Stimulated activated CD4-positive, alpha-beta T cell treated with anti-CD3 and anti-CD28 coated beads, Interleukin-15, amount 100 ng/mL, for 48 hours (primary cell): ENCODE results near the gene CCDC7.
"Not testable (repeated sequence)": the region's sequence is repeated elsewhere in the genome, so short reads cannot be mapped to it uniquely, and the experiment has no call there.

Experiments used
- DNase-seq, 2 donors: peaks; one replicate each; pipeline ENCODE4 v3.0.0-alpha.2; 2020; ENCODE audit warnings: low read depth in 2 of 2

The CCDC7 gene

GRCh38 chr10:32562695-32563094 is 116.8 kb downstream of the CCDC7 start:
- DNase-seq = not testable (repeated sequence)

GRCh38 chr10:32577448-32577847 is 131.5 kb downstream of the CCDC7 start:
- DNase-seq = no peak

- DNase-seq = no peak
Observed at GRCh38 chr10:32582946-32583345, 137.0 kb downstream of the CCDC7 start.

GRCh38 chr10:32598022-32598421 is 152.1 kb downstream of the CCDC7 start:
- not testable (repeated sequence) for DNase-seq

GRCh38 chr10:32600317-32600716 is 154.4 kb downstream of the CCDC7 start:
- no peak for DNase-seq

GRCh38 chr10:32601562-32601961 is 155.6 kb downstream of the CCDC7 start:
- not testable (repeated sequence) for DNase-seq

GRCh38 chr10:32605787-32606186 is 159.8 kb downstream of the CCDC7 start:
- DNase-seq = no peak

- DNase-seq = not testable (repeated sequence)
Observed at GRCh38 chr10:32610543-32610942, 164.6 kb downstream of the CCDC7 start.

GRCh38 chr10:32616438-32616837 is 170.5 kb downstream of the CCDC7 start:
- DNase-seq = no peak

- DNase-seq = no peak
Observed at GRCh38 chr10:32618482-32618881, 172.5 kb downstream of the CCDC7 start.

GRCh38 chr10:32621969-32622368 is 176.0 kb downstream of the CCDC7 start:
- no peak for DNase-seq

GRCh38 chr10:32622409-32622808 is 176.5 kb downstream of the CCDC7 start:
- DNase-seq = no peak

GRCh38 chr10:32627183-32627582 is 181.2 kb downstream of the CCDC7 start:
- no peak for DNase-seq

GRCh38 chr10:32629910-32630309 is 184.0 kb downstream of the CCDC7 start:
- DNase-seq = no peak

- DNase-seq = no peak
Observed at GRCh38 chr10:32646535-32646934, 200.6 kb downstream of the CCDC7 start.

GRCh38 chr10:32650246-32650655 is 204.3 kb downstream of the CCDC7 start:
- no peak for DNase-seq

GRCh38 chr10:32657430-32657829 is 211.5 kb downstream of the CCDC7 start:
- DNase-seq = not testable (repeated sequence)

GRCh38 chr10:32661346-32661745 is 215.4 kb downstream of the CCDC7 start:
- no peak for DNase-seq

GRCh38 chr10:32680803-32681557 is 235.0 kb downstream of the CCDC7 start:
- DNase-seq = no peak

- no peak for DNase-seq
Observed at GRCh38 chr10:32684291-32684690, 238.4 kb downstream of the CCDC7 start.

- DNase-seq = no peak
Observed at GRCh38 chr10:32687116-32687515, 241.2 kb downstream of the CCDC7 start.

GRCh38 chr10:32687546-32687945 is 241.6 kb downstream of the CCDC7 start:
- DNase-seq = no peak

- no peak for DNase-seq
Observed at GRCh38 chr10:32692174-32692573, 246.2 kb downstream of the CCDC7 start.

- no peak for DNase-seq
Observed at GRCh38 chr10:32693441-32693979, 247.6 kb downstream of the CCDC7 start.
